H9 (cell line): ENCODE results near the gene MYL11. TPM values are rescaled to one million over a fixed set of nuclear protein-coding genes. Genes with fewer than 3 reads are reported as not detected.

ENCODE experiments used
- DNase-seq: peaks from one replicate; pipeline ENCODE4 v3.0.0-alpha.2; 2017
- H2AFZ ChIP-seq: one replicate; pipeline ENCODE4 v1.6.1; 2013; ENCODE audit warnings: mild to moderate bottlenecking, low read length, control low read depth, moderate library complexity
- H2AK5ac ChIP-seq: 2 replicates; pipeline ENCODE4 v1.6.1; 2013; ENCODE audit warnings: low read length, control low read depth, mixed read lengths; ENCODE audit not compliant: insufficient read length
- H2BK120ac ChIP-seq: one replicate; pipeline ENCODE4 v1.6.1; 2013; ENCODE audit warnings: low read depth, mild to moderate bottlenecking, low read length, control low read depth, inconsistent platforms; ENCODE audit not compliant: poor library complexity, severe bottlenecking
- H2BK12ac ChIP-seq: 2 replicates; pipeline ENCODE4 v1.6.1; 2013; ENCODE audit warnings: low read length, control low read depth, mixed read lengths, low read depth; ENCODE audit not compliant: insufficient read length
- H2BK15ac ChIP-seq: 2 replicates; pipeline ENCODE4 v1.6.1; 2013; ENCODE audit warnings: low read depth, low read length, control low read depth
- H2BK20ac ChIP-seq: one replicate; pipeline ENCODE4 v1.6.1; 2013; ENCODE audit warnings: low read depth, mild to moderate bottlenecking, low read length, control low read depth, inconsistent platforms; ENCODE audit not compliant: poor library complexity, severe bottlenecking
- H2BK5ac ChIP-seq: 2 replicates; pipeline ENCODE4 v1.6.1; 2013; ENCODE audit warnings: low read length, control low read depth, mixed read lengths; ENCODE audit not compliant: insufficient read length
- H3K14ac ChIP-seq: 2 replicates; pipeline ENCODE4 v1.6.1; 2013; ENCODE audit warnings: low read length, control low read depth; ENCODE audit not compliant: insufficient read depth
- H3K18ac ChIP-seq: 2 replicates; pipeline ENCODE4 v1.6.1; 2013; ENCODE audit warnings: low read depth, mild to moderate bottlenecking, mixed read lengths, low read length, control low read depth; ENCODE audit not compliant: insufficient read length
- H3K23ac ChIP-seq: 2 replicates; pipeline ENCODE4 v1.6.1; 2013; ENCODE audit warnings: low read length, control low read depth, mixed read lengths, low read depth; ENCODE audit not compliant: insufficient read length
- H3K23me2 ChIP-seq: 2 replicates; pipeline ENCODE4 v1.6.1; 2013; ENCODE audit warnings: low read depth, mild to moderate bottlenecking, mixed read lengths, low read length, control low read depth; ENCODE audit not compliant: insufficient read length, poor library complexity, severe bottlenecking
- H3K27ac ChIP-seq: 2 replicates; pipeline ENCODE4 v1.5.1; 2013; ENCODE audit warnings: low read length, control low read depth, mixed read lengths, low read depth; ENCODE audit not compliant: insufficient read length
- H3K27me3 ChIP-seq: 2 replicates; pipeline ENCODE4 v1.6.1; 2013; ENCODE audit warnings: low read length, control low read depth, inconsistent platforms; ENCODE audit not compliant: insufficient read depth
- H3K4ac ChIP-seq: 2 replicates; pipeline ENCODE4 v1.6.1; 2013; ENCODE audit warnings: low read depth, mild to moderate bottlenecking, control low read depth, inconsistent platforms, low read length, moderate library complexity
- H3K4me1 ChIP-seq: 2 replicates; pipeline ENCODE4 v1.6.1; 2013; ENCODE audit warnings: low read length, control low read depth, inconsistent platforms; ENCODE audit not compliant: insufficient read depth
- H3K4me2 ChIP-seq: 2 replicates; pipeline ENCODE4 v1.6.1; 2013; ENCODE audit warnings: low read length, control low read depth, mixed read lengths; ENCODE audit not compliant: insufficient read length, insufficient read depth
- H3K56ac ChIP-seq: 2 replicates; pipeline ENCODE4 v1.6.1; 2013; ENCODE audit warnings: low read depth, mild to moderate bottlenecking, mixed read lengths, low read length, control low read depth; ENCODE audit not compliant: insufficient read length
- H3K79me1 ChIP-seq: 2 replicates; pipeline ENCODE4 v1.6.1; 2013; ENCODE audit warnings: low read depth, mild to moderate bottlenecking, moderate library complexity, low read length, control low read depth, inconsistent platforms; ENCODE audit not compliant: insufficient read depth, poor library complexity, severe bottlenecking
- H3K79me2 ChIP-seq: 2 replicates; pipeline ENCODE4 v1.6.1; 2013; ENCODE audit warnings: low read length, control low read depth, inconsistent platforms; ENCODE audit not compliant: insufficient read depth
- H3K9ac ChIP-seq: 2 replicates; pipeline ENCODE4 v1.6.1; 2013; ENCODE audit warnings: low read length, control low read depth, mixed read lengths; ENCODE audit not compliant: insufficient read length; ENCODE audit errors: extremely low read depth
- H3K9me3 ChIP-seq: one replicate; pipeline ENCODE4 v1.6.1; 2013; ENCODE audit warnings: low read depth, low read length, inconsistent platforms; ENCODE audit not compliant: control insufficient read depth
- H3T11ph ChIP-seq: one replicate; pipeline ENCODE4 v1.6.1; 2013; ENCODE audit warnings: mild to moderate bottlenecking, low read length, control low read depth, inconsistent platforms
- H4K20me1 ChIP-seq: one replicate; pipeline ENCODE4 v1.6.1; 2013; ENCODE audit not compliant: control insufficient read depth, insufficient read length, insufficient read depth
- H4K5ac ChIP-seq: 2 replicates; pipeline ENCODE4 v1.6.1; 2013; ENCODE audit warnings: low read depth, mild to moderate bottlenecking, mixed read lengths, low read length, control low read depth; ENCODE audit not compliant: insufficient read length
- H4K8ac ChIP-seq: replicated peaks from 2 replicates; pipeline ENCODE4 v1.6.1; 2013; ENCODE audit warnings: low read length, control low read depth, mixed read lengths, low read depth; ENCODE audit not compliant: insufficient read length
- H4K91ac ChIP-seq: 2 replicates; pipeline ENCODE4 v1.6.1; 2013; ENCODE audit warnings: low read depth, mild to moderate bottlenecking, moderate library complexity, mixed read lengths, low read length, control low read depth; ENCODE audit not compliant: insufficient read length
- H3K27ac Mint-ChIP-seq, 3 experiments: 2 replicates in 2 of 3; 3 replicates in 1 of 3; pipeline ENCODE4 v1.8.0; 2020 to 2021; ENCODE audit warnings: mixed read lengths in 3 of 3, mild to moderate bottlenecking in 1 of 3, moderate library complexity in 1 of 3
- H3K27me3 Mint-ChIP-seq: 2 replicates; pipeline ENCODE4 v1.8.0; 2021; ENCODE audit warnings: low read depth, mild to moderate bottlenecking, moderate library complexity, mixed read lengths
- H3K36me3 Mint-ChIP-seq, 3 experiments: 2 replicates in 2 of 3; 3 replicates in 1 of 3; pipeline ENCODE4 v1.8.0; 2020 to 2021; ENCODE audit warnings: low read depth in 3 of 3, mixed read lengths in 3 of 3; ENCODE audit not compliant: insufficient read depth in 1 of 3
- H3K4me1 Mint-ChIP-seq, 2 experiments: 2 replicates each; pipeline ENCODE4 v1.8.0; 2020; ENCODE audit warnings: mixed read lengths in 2 of 2
- H3K4me3 Mint-ChIP-seq, 2 experiments: 2 replicates in 1 of 2; 3 replicates in 1 of 2; pipeline ENCODE4 v1.8.0; 2020 to 2021; ENCODE audit warnings: mild to moderate bottlenecking in 2 of 2, mixed read lengths in 2 of 2, moderate library complexity in 1 of 2
- H3K9me3 Mint-ChIP-seq, 2 experiments: 2 replicates in 1 of 2; 3 replicates in 1 of 2; pipeline ENCODE4 v1.8.0; 2020; ENCODE audit warnings: mild to moderate bottlenecking in 2 of 2, mixed read lengths in 2 of 2, moderate library complexity in 1 of 2
- CTCF ChIP-seq: fragments of 200-600 bp; sonication (generic); conservative IDR thresholded peaks from 3 replicates; pipeline ENCODE4 v1.8.0; 2021; ENCODE audit warnings: antibody characterized with exemption, mild to moderate bottlenecking
- WGBS: extraction: QIAGEN DNeasy Blood & Tissue Kit; methylation state at CpG from one replicate; pipeline ENCODE4 v1.1.7; 2013; ENCODE audit warnings: missing lambda C conversion rate, low lambda C conversion rate, mixed read lengths; ENCODE audit not compliant: insufficient read length; ENCODE audit errors: extremely low coverage; 5-methylcytosine and 5-hydroxymethylcytosine counted together
- total RNA-seq: library from RNA; stranded (reverse); gene quantifications from 2 replicates; pipeline ENCODE4 v1.2.1, GENCODE V29; 2021

Gene MYL11
- total RNA-seq, 1 experiment from 2014 or later, result 0.70 TPM

- no peaks in the 10 kb centered on the region; a peak in 1 of 5 replicates for H3K9me3 Mint-ChIP-seq
- Histone ChIP-seq H3K4ac (no peak overlapping the region; the same call in 1 of the 2 replicates), H3K79me2 (peaks cover 4% of the 10 kb centered on the region; the same call in 1 of the 2 replicates), H3K79me1 (no peaks in the 10 kb centered on the region), H2BK15ac (no peak overlapping the region), H4K20me1 (no peaks in the 10 kb centered on the region), H3K23me2 (peaks cover 15% of the 10 kb centered on the region), H3K4me1 (no peaks in the 10 kb centered on the region; the same call in 1 of the 2 replicates), H2AK5ac (no peak overlapping the region), H3K27me3 (no peaks in the 10 kb centered on the region), H2BK20ac (no peak overlapping the region), H2BK12ac (no peak overlapping the region), H3K14ac (peak overlapping the region; percentile 42; the same call in 1 of the 2 replicates), H3K9ac (peak overlapping the region; percentile 75), H3K9me3 (no peaks in the 10 kb centered on the region), H2BK5ac (no peak overlapping the region), H3K56ac (no peak overlapping the region), H3K23ac (no peak overlapping the region), H3K18ac (peak overlapping the region; percentile 59), H3T11ph (no peak overlapping the region), H3K4me2 (peak overlapping the region; percentile 47), H2AFZ (no peak overlapping the region), H3K27ac (peak overlapping the region; percentile 12), H2BK120ac (no peak overlapping the region), H4K8ac (no peak overlapping the region), H4K5ac (no peak overlapping the region), H4K91ac (no peak overlapping the region)
- H3K4me3 Mint-ChIP-seq, result peak overlapping the region; percentile 67 to 84
- peaks cover 27 to 34% of the 10 kb centered on the region in 2 experiments for H3K4me1 Mint-ChIP-seq
- DNase-seq, result peak; percentile 37
- peaks cover 2% of the 10 kb centered on the region for H3K27me3 Mint-ChIP-seq
- WGBS, result no CpG with 5 or more reads among the region's 12 CpGs
- no peak for TF ChIP-seq CTCF
- H3K27ac Mint-ChIP-seq, result peak overlapping the region; percentile 96 to 98 (median 98)
- H3K36me3 Mint-ChIP-seq, result peaks cover 9 to 33% (median 20%) of the 10 kb centered on the region in 3 experiments; a peak in 6 of 7 replicates
Measured at GRCh38 chr16:30399435-30400186, 25.0 kb downstream of the MYL11 start.
